ENCODE results near the gene SYNE1. TPM values are rescaled to one million over a fixed set of nuclear protein-coding genes. Genes with fewer than 3 reads are reported as not detected.

Gene SYNE1
- total and polyA plus RNA-seq, 9 donors: 70.4 to 279 (median 154) TPM

GRCh38 chr6:152229330-152229729 is 407.8 kb downstream of the SYNE1 start:
- Histone ChIP-seq H3K27me3 (no peaks in the 10 kb centered on the region), H3K4me3 (no peak overlapping the region), H3K36me3 (no peaks in the 10 kb centered on the region), H3K9me3 (no peaks in the 10 kb centered on the region), H3K27ac (no peak overlapping the region), H3K4me1 (ENCODE audit: insufficient read depth) (no peaks in the 10 kb centered on the region)
- WGBS, 3 donors: 73 to 98% (median 97%) methylated on average over 4 of the region's 4 CpGs
- TF ChIP-seq, protein P1, sequence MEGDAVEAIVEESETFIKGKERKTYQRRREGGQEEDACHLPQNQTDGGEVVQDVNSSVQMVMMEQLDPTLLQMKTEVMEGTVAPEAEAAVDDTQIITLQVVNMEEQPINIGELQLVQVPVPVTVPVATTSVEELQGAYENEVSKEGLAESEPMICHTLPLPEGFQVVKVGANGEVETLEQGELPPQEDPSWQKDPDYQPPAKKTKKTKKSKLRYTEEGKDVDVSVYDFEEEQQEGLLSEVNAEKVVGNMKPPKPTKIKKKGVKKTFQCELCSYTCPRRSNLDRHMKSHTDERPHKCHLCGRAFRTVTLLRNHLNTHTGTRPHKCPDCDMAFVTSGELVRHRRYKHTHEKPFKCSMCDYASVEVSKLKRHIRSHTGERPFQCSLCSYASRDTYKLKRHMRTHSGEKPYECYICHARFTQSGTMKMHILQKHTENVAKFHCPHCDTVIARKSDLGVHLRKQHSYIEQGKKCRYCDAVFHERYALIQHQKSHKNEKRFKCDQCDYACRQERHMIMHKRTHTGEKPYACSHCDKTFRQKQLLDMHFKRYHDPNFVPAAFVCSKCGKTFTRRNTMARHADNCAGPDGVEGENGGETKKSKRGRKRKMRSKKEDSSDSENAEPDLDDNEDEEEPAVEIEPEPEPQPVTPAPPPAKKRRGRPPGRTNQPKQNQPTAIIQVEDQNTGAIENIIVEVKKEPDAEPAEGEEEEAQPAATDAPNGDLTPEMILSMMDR (IDR thresholded peaks at IDR 0.05): no peak
- TF ChIP-seq POLR2A (IDR thresholded peaks at IDR 0.05) (no peak), EP300 (IDR thresholded peaks at IDR 0.05) (no peak)
- no peak for DNase-seq
- intact Hi-C loops (cut with DNase I): no loop called here

GRCh38 chr6:152226119-152226518 is 411.0 kb downstream of the SYNE1 start:
- WGBS, 3 donors: 96 to 97% (median 96%) methylated on average over 2 of the region's 2 CpGs
- Histone ChIP-seq H3K4me1 (ENCODE audit: insufficient read depth) (no peaks in the 10 kb centered on the region), H3K27ac (no peak overlapping the region), H3K9me3 (peaks cover 0 to 4% of the 10 kb centered on the region in 2 donors), H3K36me3 (no peaks in the 10 kb centered on the region), H3K4me3 (no peak overlapping the region), H3K27me3 (no peaks in the 10 kb centered on the region)
- intact Hi-C loops (cut with DNase I): no loop called here
- no peak for DNase-seq
- no peak for TF ChIP-seq POLR2A (IDR thresholded peaks at IDR 0.05)
- TF ChIP-seq, protein P1 (IDR thresholded peaks at IDR 0.05): no peak
- TF ChIP-seq EP300 (IDR thresholded peaks at IDR 0.05): no peak

- H3K4me1 ChIP-seq (ENCODE audit: insufficient read depth): no peaks in the 10 kb centered on the region
- DNase-seq: no peak
- H3K4me3 ChIP-seq: no peak overlapping the region
- TF ChIP-seq POLR2A (IDR thresholded peaks at IDR 0.05) (no peak), EP300 (IDR thresholded peaks at IDR 0.05) (no peak)
- TF ChIP-seq, protein P1 (IDR thresholded peaks at IDR 0.05): no peak
- H3K27me3 ChIP-seq: no peaks in the 10 kb centered on the region
- 80 to 93% (median 89%) methylated on average over 7 of the region's 7 CpGs for WGBS, 3 donors
- H3K36me3 ChIP-seq: no peaks in the 10 kb centered on the region
- peaks cover 0 to 4% of the 10 kb centered on the region in 2 donors for H3K9me3 ChIP-seq
- intact Hi-C loops (cut with DNase I): no loop called here
- no peak overlapping the region for H3K27ac ChIP-seq
These were observed 411.8 kb downstream of the SYNE1 start for GRCh38 chr6:152225241-152225934.

- DNase-seq: no peak
- Histone ChIP-seq H3K9me3 (peaks cover 0 to 4% of the 10 kb centered on the region in 2 donors), H3K4me1 (ENCODE audit: insufficient read depth) (no peaks in the 10 kb centered on the region), H3K27ac (no peak overlapping the region), H3K36me3 (no peaks in the 10 kb centered on the region), H3K4me3 (no peak overlapping the region), H3K27me3 (no peaks in the 10 kb centered on the region)
- intact Hi-C loops (cut with DNase I): no loop called here
- WGBS, 3 donors: 88 to 94% (median 91%) methylated on average over 3 of the region's 3 CpGs
- TF ChIP-seq, protein P1 (IDR thresholded peaks at IDR 0.05): no peak
- TF ChIP-seq POLR2A (IDR thresholded peaks at IDR 0.05) (no peak), EP300 (IDR thresholded peaks at IDR 0.05) (no peak)
These were observed 413.5 kb downstream of the SYNE1 start for GRCh38 chr6:152223636-152224035.

All from ovary (tissue), 9 donors.